GM12875 (cell line): Measurements from ENCODE around the gene HOXC6.

ENCODE experiments used
- H3K4me3 ChIP-seq: one replicate; pipeline ENCODE4 v1.5.1; 2011; ENCODE audit warnings: low read depth, low read length, control low read depth
- CTCF ChIP-seq: IDR thresholded peaks from 2 replicates; pipeline ENCODE4 v1.5.1; 2011; ENCODE audit warnings: low read depth, mild to moderate bottlenecking, control low read depth, inconsistent platforms, low read length, moderate library complexity, borderline replicate concordance; ENCODE audit not compliant: insufficient read depth

HOXC6 gene

GRCh38 chr12:53992377-53992889, 35.8 kb upstream of the HOXC6 start:
- TF ChIP-seq CTCF = no peak
- no peak overlapping the region for H3K4me3 ChIP-seq

- TF ChIP-seq CTCF = no peak
- H3K4me3 ChIP-seq = no peak overlapping the region
Observed at GRCh38 chr12:53993162-53994008, 34.9 kb upstream of the HOXC6 start.

- H3K4me3 ChIP-seq = no peak overlapping the region
- no peak for TF ChIP-seq CTCF
Observed at GRCh38 chr12:53994009-53994263, 34.3 kb upstream of the HOXC6 start.

GRCh38 chr12:53994264-53995001, 33.8 kb upstream of the HOXC6 start:
- peak overlapping the region; percentile 5 for H3K4me3 ChIP-seq
- TF ChIP-seq CTCF = no peak

- H3K4me3 ChIP-seq = peak overlapping the region; percentile 5
- TF ChIP-seq CTCF = no peak
Observed at GRCh38 chr12:53995002-53995377, 33.2 kb upstream of the HOXC6 start.

- TF ChIP-seq CTCF = no peak
- H3K4me3 ChIP-seq = peak overlapping the region; percentile 49
Observed at GRCh38 chr12:53995378-53996239, 32.6 kb upstream of the HOXC6 start.
